ENCODE data around the gene SLC26A11. TPM values are rescaled to one million over a fixed set of nuclear protein-coding genes. Genes with fewer than 3 reads are reported as not detected.
A peak's percentile ranks its signal among the peaks of the same experiment; 100 is the strongest.

The SLC26A11 gene
- total and polyA plus RNA-seq, 2 of the 13 experiments (the other 11 are each of a cell fraction or from before 2014, with no cell fraction given), result 8.7 to 13.2 TPM

DNA sequence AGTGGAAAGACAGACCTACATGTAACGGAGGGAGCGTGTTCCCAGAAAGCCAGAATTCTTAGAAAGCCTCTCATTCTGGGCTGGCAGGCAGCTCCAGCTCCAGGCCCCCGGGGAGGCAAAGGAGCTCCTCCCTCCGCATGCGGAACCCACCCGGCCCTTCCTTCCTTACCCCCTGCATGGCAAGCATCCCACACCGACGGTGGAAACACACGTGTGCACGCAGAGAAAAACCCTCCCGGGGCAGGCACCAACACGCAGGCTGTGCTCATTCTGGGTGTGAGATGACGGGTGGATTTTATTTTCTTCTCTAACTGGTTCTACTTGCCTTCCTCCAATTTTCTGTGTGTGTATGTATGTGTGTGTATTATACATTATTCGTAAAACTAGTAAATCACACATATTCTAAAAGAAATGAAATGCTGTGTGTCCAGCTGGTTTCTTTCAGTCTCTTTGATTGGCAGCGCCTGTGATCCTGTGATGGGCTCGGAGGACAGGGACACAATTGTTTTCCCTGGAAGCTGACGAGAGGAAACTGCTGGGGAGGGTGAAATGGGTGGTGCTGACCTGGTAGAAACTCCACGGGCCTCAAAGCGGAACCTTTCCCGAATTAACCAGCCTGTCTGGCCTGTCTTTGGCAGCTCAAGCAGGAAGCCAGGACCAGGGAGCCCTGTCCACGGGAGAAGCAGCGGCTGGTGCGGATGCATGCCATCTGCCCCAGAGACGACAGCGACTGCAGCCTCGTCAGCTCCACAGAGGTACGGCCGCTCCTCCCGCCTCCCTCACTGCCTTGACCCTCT, 28.2 kb upstream of the SLC26A11 start:
- CTCF ChIA-PET (ENCODE audit: low intra/inter-chr PET ratio, low total read pairs), result no interaction called here
- TF ChIP-seq ZNF430 (CRISPR knock-in tag; IDR thresholded peaks at IDR 0.05) (0 out of 2 replicates have a peak, but pooled peaks have one; percentile 37), PAWR (CRISPR knock-in tag; IDR thresholded peaks at IDR 0.05; ENCODE audit: borderline replicate concordance) (no peak), REPIN1 (CRISPR knock-in tag; IDR thresholded peaks at IDR 0.05; ENCODE audit: borderline replicate concordance, low read depth) (no peak), MAFK (conservative IDR thresholded peaks at IDR 0.05 in 1 of 2, IDR thresholded peaks at IDR 0.05 in 1 of 2; ENCODE audit: low read length in 2 of 2) (0 out of 4 replicates have a peak, but pooled peaks of 1 of the 2 experiments have one; percentile 14), ZNF891 (CRISPR knock-in tag; IDR thresholded peaks at IDR 0.05) (peak; percentile 69; the same call in 1 of the 2 replicates), KDM2A (CRISPR knock-in tag; IDR thresholded peaks at IDR 0.05; ENCODE audit: borderline replicate concordance, low read depth) (0 out of 2 replicates have a peak, but pooled peaks have one; percentile 33), ZNF557 (CRISPR knock-in tag; IDR thresholded peaks at IDR 0.05) (no peak), TBL1XR1 (IDR thresholded peaks at IDR 0.05; ENCODE audit: borderline replicate concordance, low read length, partially characterized antibody) (no peak)
- TF ChIP-seq, protein P1, sequence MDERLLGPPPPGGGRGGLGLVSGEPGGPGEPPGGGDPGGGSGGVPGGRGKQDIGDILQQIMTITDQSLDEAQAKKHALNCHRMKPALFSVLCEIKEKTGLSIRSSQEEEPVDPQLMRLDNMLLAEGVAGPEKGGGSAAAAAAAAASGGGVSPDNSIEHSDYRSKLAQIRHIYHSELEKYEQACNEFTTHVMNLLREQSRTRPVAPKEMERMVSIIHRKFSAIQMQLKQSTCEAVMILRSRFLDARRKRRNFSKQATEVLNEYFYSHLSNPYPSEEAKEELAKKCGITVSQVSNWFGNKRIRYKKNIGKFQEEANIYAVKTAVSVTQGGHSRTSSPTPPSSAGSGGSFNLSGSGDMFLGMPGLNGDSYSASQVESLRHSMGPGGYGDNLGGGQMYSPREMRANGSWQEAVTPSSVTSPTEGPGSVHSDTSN (CRISPR knock-in tag; IDR thresholded peaks at IDR 0.05), result peak; percentile 67
- TF ChIP-seq, protein P2, sequence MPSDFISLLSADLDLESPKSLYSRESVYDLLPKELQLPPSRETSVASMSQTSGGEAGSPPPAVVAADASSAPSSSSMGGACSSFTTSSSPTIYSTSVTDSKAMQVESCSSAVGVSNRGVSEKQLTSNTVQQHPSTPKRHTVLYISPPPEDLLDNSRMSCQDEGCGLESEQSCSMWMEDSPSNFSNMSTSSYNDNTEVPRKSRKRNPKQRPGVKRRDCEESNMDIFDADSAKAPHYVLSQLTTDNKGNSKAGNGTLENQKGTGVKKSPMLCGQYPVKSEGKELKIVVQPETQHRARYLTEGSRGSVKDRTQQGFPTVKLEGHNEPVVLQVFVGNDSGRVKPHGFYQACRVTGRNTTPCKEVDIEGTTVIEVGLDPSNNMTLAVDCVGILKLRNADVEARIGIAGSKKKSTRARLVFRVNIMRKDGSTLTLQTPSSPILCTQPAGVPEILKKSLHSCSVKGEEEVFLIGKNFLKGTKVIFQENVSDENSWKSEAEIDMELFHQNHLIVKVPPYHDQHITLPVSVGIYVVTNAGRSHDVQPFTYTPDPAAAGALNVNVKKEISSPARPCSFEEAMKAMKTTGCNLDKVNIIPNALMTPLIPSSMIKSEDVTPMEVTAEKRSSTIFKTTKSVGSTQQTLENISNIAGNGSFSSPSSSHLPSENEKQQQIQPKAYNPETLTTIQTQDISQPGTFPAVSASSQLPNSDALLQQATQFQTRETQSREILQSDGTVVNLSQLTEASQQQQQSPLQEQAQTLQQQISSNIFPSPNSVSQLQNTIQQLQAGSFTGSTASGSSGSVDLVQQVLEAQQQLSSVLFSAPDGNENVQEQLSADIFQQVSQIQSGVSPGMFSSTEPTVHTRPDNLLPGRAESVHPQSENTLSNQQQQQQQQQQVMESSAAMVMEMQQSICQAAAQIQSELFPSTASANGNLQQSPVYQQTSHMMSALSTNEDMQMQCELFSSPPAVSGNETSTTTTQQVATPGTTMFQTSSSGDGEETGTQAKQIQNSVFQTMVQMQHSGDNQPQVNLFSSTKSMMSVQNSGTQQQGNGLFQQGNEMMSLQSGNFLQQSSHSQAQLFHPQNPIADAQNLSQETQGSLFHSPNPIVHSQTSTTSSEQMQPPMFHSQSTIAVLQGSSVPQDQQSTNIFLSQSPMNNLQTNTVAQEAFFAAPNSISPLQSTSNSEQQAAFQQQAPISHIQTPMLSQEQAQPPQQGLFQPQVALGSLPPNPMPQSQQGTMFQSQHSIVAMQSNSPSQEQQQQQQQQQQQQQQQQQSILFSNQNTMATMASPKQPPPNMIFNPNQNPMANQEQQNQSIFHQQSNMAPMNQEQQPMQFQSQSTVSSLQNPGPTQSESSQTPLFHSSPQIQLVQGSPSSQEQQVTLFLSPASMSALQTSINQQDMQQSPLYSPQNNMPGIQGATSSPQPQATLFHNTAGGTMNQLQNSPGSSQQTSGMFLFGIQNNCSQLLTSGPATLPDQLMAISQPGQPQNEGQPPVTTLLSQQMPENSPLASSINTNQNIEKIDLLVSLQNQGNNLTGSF (CRISPR knock-in tag; IDR thresholded peaks at IDR 0.05), result no peak
- TF ChIP-seq, protein P3, sequence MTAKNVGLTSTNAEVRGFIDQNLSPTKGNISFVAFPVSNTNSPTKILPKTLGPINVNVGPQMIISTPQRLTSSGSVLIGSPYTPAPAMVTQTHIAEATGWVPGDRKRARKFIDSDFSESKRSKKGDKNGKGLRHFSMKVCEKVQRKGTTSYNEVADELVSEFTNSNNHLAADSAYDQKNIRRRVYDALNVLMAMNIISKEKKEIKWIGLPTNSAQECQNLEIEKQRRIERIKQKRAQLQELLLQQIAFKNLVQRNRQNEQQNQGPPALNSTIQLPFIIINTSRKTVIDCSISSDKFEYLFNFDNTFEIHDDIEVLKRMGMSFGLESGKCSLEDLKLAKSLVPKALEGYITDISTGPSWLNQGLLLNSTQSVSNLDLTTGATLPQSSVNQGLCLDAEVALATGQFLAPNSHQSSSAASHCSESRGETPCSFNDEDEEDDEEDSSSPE (CRISPR knock-in tag; IDR thresholded peaks at IDR 0.05), result no peak
- TF ChIP-seq, protein P4, sequence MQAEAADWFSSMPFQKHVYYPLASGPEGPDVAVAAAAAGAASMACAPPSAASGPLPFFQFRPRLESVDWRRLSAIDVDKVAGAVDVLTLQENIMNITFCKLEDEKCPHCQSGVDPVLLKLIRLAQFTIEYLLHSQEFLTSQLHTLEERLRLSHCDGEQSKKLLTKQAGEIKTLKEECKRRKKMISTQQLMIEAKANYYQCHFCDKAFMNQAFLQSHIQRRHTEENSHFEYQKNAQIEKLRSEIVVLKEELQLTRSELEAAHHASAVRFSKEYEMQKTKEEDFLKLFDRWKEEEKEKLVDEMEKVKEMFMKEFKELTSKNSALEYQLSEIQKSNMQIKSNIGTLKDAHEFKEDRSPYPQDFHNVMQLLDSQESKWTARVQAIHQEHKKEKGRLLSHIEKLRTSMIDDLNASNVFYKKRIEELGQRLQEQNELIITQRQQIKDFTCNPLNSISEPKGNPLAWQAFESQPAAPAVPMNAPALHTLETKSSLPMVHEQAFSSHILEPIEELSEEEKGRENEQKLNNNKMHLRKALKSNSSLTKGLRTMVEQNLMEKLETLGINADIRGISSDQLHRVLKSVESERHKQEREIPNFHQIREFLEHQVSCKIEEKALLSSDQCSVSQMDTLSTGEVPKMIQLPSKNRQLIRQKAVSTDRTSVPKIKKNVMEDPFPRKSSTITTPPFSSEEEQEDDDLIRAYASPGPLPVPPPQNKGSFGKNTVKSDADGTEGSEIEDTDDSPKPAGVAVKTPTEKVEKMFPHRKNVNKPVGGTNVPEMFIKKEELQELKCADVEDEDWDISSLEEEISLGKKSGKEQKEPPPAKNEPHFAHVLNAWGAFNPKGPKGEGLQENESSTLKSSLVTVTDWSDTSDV (CRISPR knock-in tag; IDR thresholded peaks at IDR 0.05), result 0 out of 2 replicates have a peak, but pooled peaks have one; percentile 62

More for the DNA sequence above, 28.2 kb upstream of the SLC26A11 start:
- peak; percentile 4 for FAIRE-seq
- no peaks in the 10 kb centered on the region; the same call in 1 of the 2 replicates for H4K20me1 ChIP-seq (ENCODE audit: insufficient read depth, low read length)
- H3K4me2 ChIP-seq (ENCODE audit: low read depth, low read length), result peak overlapping the region; percentile 67
- no peak overlapping the region for H3K27ac ChIP-seq (ENCODE audit: extremely low read length, insufficient read depth, low read length)
- no peak overlapping the region for H3K9ac ChIP-seq (ENCODE audit: insufficient read depth, low read depth, low read length)
- no TSS peak for BruUV-seq (replicated peaks)
- H3K27me3 ChIP-seq (ENCODE audit: control insufficient read depth in 1 of 2, insufficient read depth in 2 of 2, low read length in 2 of 2), result peaks cover 33 to 83% of the 10 kb centered on the region in 2 experiments
- H2AFZ ChIP-seq (ENCODE audit: low read length), result no peak overlapping the region
- H3K36me3 ChIP-seq (replicated peaks in 1 of 2; ENCODE audit: control insufficient read depth in 1 of 2, insufficient read depth in 2 of 2, low read length in 2 of 2), result no peaks in the 10 kb centered on the region
- intact Hi-C loops (cut with micrococcal nuclease; ENCODE audit: unreplicated experiment), result no loop called here
- H3K4me1 ChIP-seq (ENCODE audit: insufficient read depth, low read length), result peaks cover 39% of the 10 kb centered on the region
- peak overlapping the region in 2 of 3 experiments; percentile 12 to 40; a peak in 2 of 6 replicates for H3K4me3 ChIP-seq (replicated peaks in 1 of 3; ENCODE audit: insufficient read depth in 1 of 3, low read depth in 2 of 3, low read length in 3 of 3)
- no peaks in the 10 kb centered on the region for H3K79me2 ChIP-seq (ENCODE audit: insufficient read depth, low read length)
- in situ Hi-C loops (cut with HindIII; ENCODE audit: extremely low pct_ligation_motif_present, low pct_unique_long_range_greater_than_20kb), result no loop called here
- peak; percentile 7; the same call in 2 of the 3 replicates for ATAC-seq
- 42% methylated on average over 21 of the region's 29 CpGs for WGBS (ENCODE audit: low lambda C conversion rate)
- DNase-seq (ENCODE audit: low spot score), result peak; percentile 53
- POLR2A ChIA-PET, result interaction anchor here (1.0 to 2.6 kb wide), 3 partner anchors 14 to 69 kb away, joined by 3 to 5 read pairs (median 3); no protein-coding TSS in a partner anchor
- H3K9me3 ChIP-seq (ENCODE audit: low read length), result no peaks in the 10 kb centered on the region

Measured in HepG2 (cell line).